Fibroblast of peridontal ligament (primary cell): ENCODE data around the gene YDJC.
"Not testable (repeated sequence)": the region's sequence is repeated elsewhere in the genome, so short reads cannot be mapped to it uniquely, and the experiment has no call there.

Source experiments
- DNase-seq: peaks from one replicate; pipeline ENCODE4 v3.0.0-alpha.2; 2010; ENCODE audit errors: extremely low read depth

YDJC gene

DNA sequence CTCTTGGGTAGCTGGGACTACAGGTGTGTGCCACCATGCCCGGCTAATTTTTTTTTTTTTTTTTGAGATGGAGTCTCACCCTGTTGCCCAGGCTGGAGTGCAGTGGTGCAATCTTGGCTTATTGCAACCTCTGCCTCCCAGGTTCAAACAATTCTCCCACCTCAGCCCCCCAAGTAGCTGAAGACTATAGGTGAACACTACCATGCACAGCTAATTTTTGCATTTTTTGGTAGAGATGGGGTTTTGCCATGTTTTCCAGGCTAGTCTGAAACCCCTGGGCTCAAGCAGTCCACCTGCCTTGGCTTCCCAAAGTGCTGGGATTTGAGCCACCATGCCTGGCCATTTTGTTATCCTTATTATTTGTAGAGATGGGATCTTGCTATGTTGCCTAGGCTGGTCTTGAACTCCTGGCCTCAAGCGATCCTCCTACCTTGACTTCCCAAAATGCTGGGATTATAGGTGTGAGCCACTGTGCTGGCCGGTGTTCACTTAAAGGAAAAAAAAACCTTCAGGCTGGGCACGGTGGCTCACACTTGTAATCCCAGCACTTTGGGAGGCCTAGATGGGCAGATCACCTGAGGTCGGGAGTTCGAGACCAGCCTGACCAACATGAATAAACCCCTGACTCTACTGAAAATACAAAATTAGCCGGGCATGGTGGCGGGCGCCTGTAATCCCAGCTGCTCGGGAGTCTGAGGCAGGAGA, 48.7 kb downstream of the YDJC start:
- not testable (repeated sequence) for DNase-seq

DNA sequence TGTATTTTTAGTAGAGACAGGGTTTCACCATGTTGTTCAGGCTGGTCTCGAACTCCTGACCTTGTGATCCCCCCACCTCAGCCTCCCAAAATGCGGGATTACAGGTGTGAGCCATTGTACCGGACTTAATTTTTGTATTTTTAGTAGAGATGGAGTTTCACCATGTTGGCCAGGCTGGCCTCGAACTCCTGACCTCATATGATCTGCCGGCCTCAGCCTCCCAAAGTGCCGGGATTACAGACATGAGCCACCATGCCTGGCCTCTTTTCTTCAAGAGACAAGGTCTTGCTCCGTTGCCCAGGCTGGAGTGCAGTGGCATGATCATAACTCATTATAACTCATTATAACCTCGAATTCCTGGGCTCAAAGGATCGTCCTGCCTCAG, 49.2 kb downstream of the YDJC start:
- not testable (repeated sequence) for DNase-seq

DNA sequence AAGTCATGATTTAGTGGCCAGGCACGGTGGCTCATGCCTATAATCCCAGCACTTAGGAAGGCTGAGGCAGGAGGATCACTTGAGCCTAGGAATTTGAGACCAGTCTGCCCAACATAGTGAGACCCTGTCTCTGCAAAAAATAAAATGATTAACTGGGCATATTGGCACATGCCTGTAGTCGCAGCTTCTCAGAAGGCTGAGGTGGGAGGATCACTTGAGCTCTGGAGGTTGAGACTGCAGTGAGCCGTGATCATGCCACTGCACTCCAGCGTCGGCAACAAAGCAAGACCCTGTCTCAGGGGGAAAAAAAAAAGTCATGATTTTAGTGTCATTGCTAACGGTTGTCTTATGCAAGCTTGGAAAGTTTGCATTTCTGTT, 50.4 kb downstream of the YDJC start:
- no peak for DNase-seq
